K562 (cell line): ENCODE data around the gene HSD11B2. TPM values are rescaled to one million over a fixed set of nuclear protein-coding genes. Genes with fewer than 3 reads are reported as not detected.

Experiments
- ATAC-seq: fragments of 200-7000 bp; cut with Tn5 transposase; 3 replicates; pipeline ENCODE4 v1.9.1; 2020; ENCODE audit warnings: moderate library complexity
- BruUV-seq: library from RNA; stranded (reverse); fragments of 400-500 nt; replicated peaks from 2 replicates; lab custom pipeline; 2021; lab: Mats Ljungman, UMichigan
- CTCF ChIA-PET: fragments of 300-600 bp; formaldehyde crosslinking; extraction: SDS; loops from one replicate; lab custom pipeline; 2021; ENCODE audit warnings: low intra/inter-chr PET ratio; lab: Yijun Ruan, JAX
- POLR2A ChIA-PET: fragments of 300-600, 350-650 bp; sonication (Branson Sonifier 250); formaldehyde crosslinking; extraction: SDS; loops from one replicate; lab custom pipeline; 2021; ENCODE audit warnings: antibody characterized with exemption, inconsistent platforms; lab: Yijun Ruan, JAX
- DNase-seq, 4 experiments: peaks; one replicate each; pipeline versions ENCODE4 v3.0.0 to v3.0.0-alpha.2; 2011 to 2018; ENCODE audit warnings: low spot score in 3 of 4, mixed read lengths in 3 of 4; ENCODE audit errors: extremely low read depth in 1 of 4
- FAIRE-seq: peaks from 2 replicates; lab custom pipeline; 2011; peaks lifted over from hg19 to GRCh38; lab: Jason Lieb, UNC
- H2AFZ ChIP-seq: 2 replicates; pipeline ENCODE4 v1.6.0; 2011; ENCODE audit warnings: low read depth, low read length, control low read depth, inconsistent platforms
- H3K27ac ChIP-seq: fragments of 200-600 bp; 3 replicates; pipeline ENCODE4 v1.8.0; 2011; ENCODE audit warnings: low read depth, mild to moderate bottlenecking, control low read depth, inconsistent platforms, low read length, moderate library complexity, mixed read lengths; ENCODE audit errors: extremely low read depth
- H3K27me3 ChIP-seq, 2 experiments: fragments of 300-600 bp in 1 of 2; 2 replicates in 1 of 2; 3 replicates in 1 of 2; pipeline versions ENCODE4 v1.6.0 to v1.8.0; 2011; ENCODE audit warnings: inconsistent platforms in 2 of 2, low read length in 2 of 2, mild to moderate bottlenecking in 1 of 2, mixed read lengths in 1 of 2, moderate library complexity in 1 of 2; ENCODE audit not compliant: control insufficient read depth in 2 of 2, insufficient read depth in 2 of 2
- H3K36me3 ChIP-seq: fragments of 300-600 bp; 3 replicates; pipeline ENCODE4 v1.8.0; 2011; ENCODE audit warnings: mild to moderate bottlenecking, low read length, inconsistent platforms; ENCODE audit not compliant: control insufficient read depth, insufficient read depth
- H3K4me1 ChIP-seq, 2 experiments: fragments of 200-600 bp in 1 of 2; replicated peaks in 1 of 2; 2 replicates in 1 of 2; 3 replicates in 1 of 2; pipeline versions ENCODE4 v1.5.1 to v1.8.0; 2011; ENCODE audit warnings: inconsistent platforms in 2 of 2, low read length in 2 of 2, mild to moderate bottlenecking in 1 of 2, mixed read lengths in 1 of 2, moderate library complexity in 1 of 2; ENCODE audit not compliant: control insufficient read depth in 2 of 2, insufficient read depth in 2 of 2
- H3K4me2 ChIP-seq: 2 replicates; pipeline ENCODE4 v1.6.1; 2011; ENCODE audit warnings: low read length, control low read depth, inconsistent platforms, mixed read lengths; ENCODE audit not compliant: insufficient read depth
- H3K4me3 ChIP-seq: fragments of 200-600 bp; sonication (generic), shearing (Covaris generic); 2 replicates; pipeline ENCODE4 v1.5.1; 2016; ENCODE audit warnings: control low read depth, inconsistent platforms
- H3K79me2 ChIP-seq: fragments of 200-600 bp; 3 replicates; pipeline ENCODE4 v1.8.0; 2011; ENCODE audit warnings: low read length, inconsistent platforms; ENCODE audit not compliant: control insufficient read depth, insufficient read depth
- H3K9ac ChIP-seq, 2 experiments: 2 replicates each; pipeline versions ENCODE4 v1.6.0 to v1.6.1; 2011; ENCODE audit warnings: low read depth in 2 of 2, low read length in 2 of 2, control low read depth in 1 of 2, inconsistent platforms in 1 of 2, mild to moderate bottlenecking in 1 of 2, mixed read lengths in 1 of 2; ENCODE audit not compliant: insufficient read depth in 1 of 2
- H3K9me1 ChIP-seq: one replicate; pipeline ENCODE4 v1.6.0; 2011; ENCODE audit warnings: inconsistent platforms, mild to moderate bottlenecking, low read length, moderate library complexity; ENCODE audit not compliant: control insufficient read depth, insufficient read depth
- H3K9me3 ChIP-seq: replicated peaks from 2 replicates; pipeline ENCODE4 v1.5.1; 2011; ENCODE audit warnings: low read depth, low read length, inconsistent platforms; ENCODE audit not compliant: control insufficient read depth, insufficient read depth
- H4K20me1 ChIP-seq: replicated peaks from 2 replicates; pipeline ENCODE4 v1.6.1; 2011; ENCODE audit warnings: low read length, inconsistent platforms, mixed read lengths; ENCODE audit not compliant: control insufficient read depth, insufficient read depth
- ATF3 ChIP-seq, 2 experiments: fragments of 450-650 bp in 1 of 2; sonication (generic) in 1 of 2; formaldehyde crosslinking in 1 of 2; IDR thresholded peaks in 1 of 2; conservative IDR thresholded peaks in 1 of 2; 2 replicates each; pipeline versions ENCODE4 v1.6.1 to v1.8.1; 2016 to 2023; ENCODE audit warnings: mild to moderate bottlenecking in 2 of 2, moderate library complexity in 2 of 2, inconsistent platforms in 1 of 2, missing genetic modification reagents in 1 of 2
- KDM1A ChIP-seq, 2 experiments: fragments of 450-650 bp; IDR thresholded peaks; 2 replicates each; pipeline ENCODE4 v1.6.1; 2016; ENCODE audit warnings: mild to moderate bottlenecking in 2 of 2
- MEIS2 ChIP-seq: fragments of 450-650 bp; IDR thresholded peaks from 2 replicates; pipeline ENCODE4 v1.6.1; 2014; ENCODE audit warnings: mild to moderate bottlenecking; ENCODE audit not compliant: partially characterized antibody
- RCOR1 ChIP-seq, 2 experiments: IDR thresholded peaks; 2 replicates each; pipeline ENCODE4 v1.6.1; 2012; ENCODE audit warnings: low read depth in 2 of 2, low read length in 2 of 2, borderline replicate concordance in 1 of 2, improper control_type of control experiment in 1 of 2
- WGBS: fragments of 100-300 bp; shearing (Covaris generic); methylation state at CpG from one replicate; pipeline ENCODE4 v1.1.6; 2016; ENCODE audit warnings: low coverage, mixed read lengths; ENCODE audit not compliant: insufficient coverage; ENCODE audit errors: missing lambda C conversion rate; 5-methylcytosine and 5-hydroxymethylcytosine counted together
- in situ Hi-C: fragments of 300-500 bp; cut with MboI; formaldehyde crosslinking; loops from 4 replicates; pipeline ENCODE4 v1.15.0; 2018; ENCODE audit warnings: inconsistent platforms, mixed read lengths
- intact Hi-C: fragments of 100-400 bp; cut with micrococcal nuclease; formaldehyde crosslinking; loops from 2 replicates; pipeline ENCODE4 v1.14.2; 2022
- polyA plus RNA-seq, 8 experiments: library from polyadenylated mRNA; depleted of rRNA in 4 of 8; stranded (reverse) in 5 of 8; unstranded in 3 of 8; fragments of >200 nt; fragmentation: Nextera tagmentation in 2 of 8; fragmentation: Illumina TruSeq in 1 of 8; extraction: Ambion mirVana in 2 of 8; extraction: Trizol in 1 of 8; gene quantifications; 2 replicates each; pipeline versions ENCODE4 v1.2.1 to v1.2.3, GENCODE V29; 2011 to 2014; ENCODE audit warnings: inconsistent platforms in 1 of 8, missing spikeins in 1 of 8
- total RNA-seq, 7 experiments: library from RNA; depleted of rRNA in 6 of 7; stranded (reverse); fragments of >200 nt in 6 of 7; fragmentation: Illumina TruSeq in 2 of 7; extraction: Trizol in 2 of 7; gene quantifications; 2 replicates each; pipeline versions ENCODE4 v1.2.1 to v1.2.3, GENCODE V29; 2011 to 2021; ENCODE audit warnings: low replicate concordance in 1 of 7
- TF ChIP-seq, protein P1 (sequence below), 3 experiments: IDR thresholded peaks in 2 of 3; conservative IDR thresholded peaks in 1 of 3; 2 replicates each; pipeline ENCODE4 v1.5.1; 2011 to 2012; ENCODE audit warnings: low read length in 3 of 3, mild to moderate bottlenecking in 3 of 3, control low read depth in 2 of 3, improper control_type of control experiment in 1 of 3, inconsistent platforms in 1 of 3, low read depth in 1 of 3, mixed read lengths in 1 of 3, moderate library complexity in 1 of 3; ENCODE audit not compliant: insufficient read depth in 2 of 3
- TF ChIP-seq, protein P2 (sequence below): sonication (generic); formaldehyde crosslinking; IDR thresholded peaks from 2 replicates; pipeline ENCODE4 v1.8.0; 2022; ENCODE audit warnings: mild to moderate bottlenecking, missing genetic modification reagents

Gene HSD11B2
- total and polyA plus RNA-seq, 9 of the 15 experiments (the other 6 are each of a cell fraction or from before 2014, with no cell fraction given): 0.08 to 2.0 (median 0.79) TPM

DNA sequence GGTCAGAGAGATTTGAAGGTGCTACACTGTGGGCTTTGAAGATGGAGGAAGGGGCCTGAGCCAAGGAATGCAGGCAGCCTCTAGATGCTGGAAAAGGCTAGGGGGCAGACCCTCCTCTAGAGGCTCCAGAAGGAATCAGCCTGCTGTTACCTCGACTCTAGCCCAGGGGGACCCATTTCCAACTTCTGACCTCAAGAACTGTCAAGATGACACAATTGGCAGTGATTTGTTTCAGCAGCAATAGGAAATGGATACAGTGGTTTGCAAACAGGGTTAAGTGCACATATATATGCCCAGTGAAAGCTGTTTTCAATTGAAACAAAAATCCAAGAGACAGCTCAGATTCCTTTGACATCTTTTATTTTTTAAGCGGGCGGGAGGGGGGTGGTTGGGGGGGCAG, 11.0 kb upstream of the HSD11B2 start:
- no peak overlapping the region for H3K4me2 ChIP-seq
- in situ Hi-C loops: loop anchor here (25.0 kb wide), 1 partner anchor 458 kb away; the partner anchor contains the start of gene CES3
- no peak for DNase-seq
- H3K36me3 ChIP-seq: no peaks in the 10 kb centered on the region
- no peak overlapping the region for H3K4me3 ChIP-seq
- peak; percentile 40; the same call in 1 of the 3 replicates for ATAC-seq
- no peak overlapping the region for H3K27ac ChIP-seq
- H3K9me3 ChIP-seq: no peaks in the 10 kb centered on the region
- H3K27me3 ChIP-seq: peaks cover 18 to 35% of the 10 kb centered on the region in 2 experiments
- no peak overlapping the region for H3K9ac ChIP-seq
- BruUV-seq: no TSS peak
- TF ChIP-seq, protein P1, sequence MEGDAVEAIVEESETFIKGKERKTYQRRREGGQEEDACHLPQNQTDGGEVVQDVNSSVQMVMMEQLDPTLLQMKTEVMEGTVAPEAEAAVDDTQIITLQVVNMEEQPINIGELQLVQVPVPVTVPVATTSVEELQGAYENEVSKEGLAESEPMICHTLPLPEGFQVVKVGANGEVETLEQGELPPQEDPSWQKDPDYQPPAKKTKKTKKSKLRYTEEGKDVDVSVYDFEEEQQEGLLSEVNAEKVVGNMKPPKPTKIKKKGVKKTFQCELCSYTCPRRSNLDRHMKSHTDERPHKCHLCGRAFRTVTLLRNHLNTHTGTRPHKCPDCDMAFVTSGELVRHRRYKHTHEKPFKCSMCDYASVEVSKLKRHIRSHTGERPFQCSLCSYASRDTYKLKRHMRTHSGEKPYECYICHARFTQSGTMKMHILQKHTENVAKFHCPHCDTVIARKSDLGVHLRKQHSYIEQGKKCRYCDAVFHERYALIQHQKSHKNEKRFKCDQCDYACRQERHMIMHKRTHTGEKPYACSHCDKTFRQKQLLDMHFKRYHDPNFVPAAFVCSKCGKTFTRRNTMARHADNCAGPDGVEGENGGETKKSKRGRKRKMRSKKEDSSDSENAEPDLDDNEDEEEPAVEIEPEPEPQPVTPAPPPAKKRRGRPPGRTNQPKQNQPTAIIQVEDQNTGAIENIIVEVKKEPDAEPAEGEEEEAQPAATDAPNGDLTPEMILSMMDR (IDR thresholded peaks at IDR 0.05 in 2 of 3, conservative IDR thresholded peaks at IDR 0.05 in 1 of 3; ENCODE audit: insufficient read depth in 2 of 3, low read depth in 1 of 3, low read length in 3 of 3): peak in 2 of 3 experiments; percentile 14 to 27; a peak in 2 of 6 replicates
- TF ChIP-seq ATF3 (IDR thresholded peaks at IDR 0.05): 0 out of 2 replicates have a peak, but pooled peaks have one; percentile 5
- no peak for TF ChIP-seq ATF3 (CRISPR knock-in tag; conservative IDR thresholded peaks at IDR 0.05)
- peak; percentile 32 for TF ChIP-seq MEIS2
- TF ChIP-seq, protein P2, sequence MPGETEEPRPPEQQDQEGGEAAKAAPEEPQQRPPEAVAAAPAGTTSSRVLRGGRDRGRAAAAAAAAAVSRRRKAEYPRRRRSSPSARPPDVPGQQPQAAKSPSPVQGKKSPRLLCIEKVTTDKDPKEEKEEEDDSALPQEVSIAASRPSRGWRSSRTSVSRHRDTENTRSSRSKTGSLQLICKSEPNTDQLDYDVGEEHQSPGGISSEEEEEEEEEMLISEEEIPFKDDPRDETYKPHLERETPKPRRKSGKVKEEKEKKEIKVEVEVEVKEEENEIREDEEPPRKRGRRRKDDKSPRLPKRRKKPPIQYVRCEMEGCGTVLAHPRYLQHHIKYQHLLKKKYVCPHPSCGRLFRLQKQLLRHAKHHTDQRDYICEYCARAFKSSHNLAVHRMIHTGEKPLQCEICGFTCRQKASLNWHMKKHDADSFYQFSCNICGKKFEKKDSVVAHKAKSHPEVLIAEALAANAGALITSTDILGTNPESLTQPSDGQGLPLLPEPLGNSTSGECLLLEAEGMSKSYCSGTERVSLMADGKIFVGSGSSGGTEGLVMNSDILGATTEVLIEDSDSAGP: no peak
- TF ChIP-seq KDM1A (IDR thresholded peaks at IDR 0.05): peak; percentile 39 to 61; a peak in 1 of 4 replicates
- peak in 1 of 2 experiments; percentile 56; a peak in 2 of 4 replicates for TF ChIP-seq RCOR1 (IDR thresholded peaks at IDR 0.05; ENCODE audit: borderline replicate concordance in 1 of 2, low read depth in 2 of 2, low read length in 2 of 2)
- intact Hi-C loops: loop anchor here (10.0 kb wide), 2 partner anchors 55 to 95 kb away; no protein-coding TSS in a partner anchor
- H4K20me1 ChIP-seq: no peaks in the 10 kb centered on the region; the same call in 1 of the 2 replicates
- no peaks in the 10 kb centered on the region for H3K79me2 ChIP-seq
- ChIA-PET POLR2A (no interaction called here), CTCF (no interaction called here)
- H3K9me1 ChIP-seq: no peaks in the 10 kb centered on the region
- peaks cover 2 to 9% of the 10 kb centered on the region in 2 experiments; a peak in 4 of 5 replicates for H3K4me1 ChIP-seq
- no peak overlapping the region for H2AFZ ChIP-seq
- 0% methylated on average over 3 of the region's 3 CpGs for WGBS
- no peak for FAIRE-seq
